SIG-M5 treated with dmso at 0.1 percent for 504 hours (cell line): ENCODE results near the gene PAF1.
"Not testable (repeated sequence)": the region's sequence is repeated elsewhere in the genome, so short reads cannot be mapped to it uniquely, and the experiment has no call there.

Experiments used
- DNase-seq: peaks from one replicate; lab custom pipeline; 2025; ENCODE audit not compliant: unreplicated experiment; lab: John Stamatoyannopoulos, UW

Gene PAF1

DNA sequence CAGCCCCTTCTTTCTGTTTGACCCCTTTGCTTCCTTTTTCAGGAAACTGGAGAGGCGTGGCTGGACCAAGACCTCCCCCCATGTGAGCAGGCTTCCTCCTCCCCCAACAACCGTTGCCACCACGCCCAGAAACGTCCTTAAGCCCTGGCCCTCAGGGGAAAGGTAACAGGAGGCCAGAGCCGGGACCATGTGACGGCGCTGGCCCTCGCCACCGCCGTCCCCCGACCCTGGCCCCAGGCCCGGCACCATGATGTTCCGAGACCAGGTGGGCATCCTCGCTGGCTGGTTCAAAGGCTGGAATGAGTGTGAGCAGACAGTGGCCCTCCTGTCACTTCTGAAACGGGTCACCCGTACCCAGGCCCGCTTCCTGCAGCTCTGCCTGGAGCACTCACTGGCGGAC lies 34.3 kb downstream of the PAF1 start:
- DNase-seq, result no peak

DNA sequence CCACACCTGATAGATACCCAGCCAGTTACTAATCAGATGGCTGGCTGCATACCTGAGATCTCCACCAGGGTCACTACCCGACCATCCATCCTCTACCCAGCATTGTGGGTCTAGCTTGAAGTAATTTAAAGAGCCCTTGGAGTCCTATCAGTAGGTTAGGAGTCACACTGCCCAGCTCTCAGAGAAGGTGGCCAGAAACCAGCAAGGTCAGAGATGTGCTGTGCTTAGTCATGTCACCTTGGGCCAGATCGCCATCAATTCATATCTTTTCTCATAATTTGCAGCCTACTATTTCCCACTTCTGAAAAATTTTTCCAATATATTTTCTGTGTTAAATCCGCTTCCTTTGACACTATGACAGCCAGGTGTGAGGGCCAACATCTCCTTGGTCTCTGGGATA lies 34.8 kb downstream of the PAF1 start:
- no peak for DNase-seq

- DNase-seq, result no peak
Observed at GRCh38 chr19:39355253-39355652, 35.7 kb downstream of the PAF1 start.

- DNase-seq, result no peak
Observed at GRCh38 chr19:39352381-39353255, 38.3 kb downstream of the PAF1 start.

- DNase-seq, result no peak
Observed at GRCh38 chr19:39351537-39352064, 39.3 kb downstream of the PAF1 start.

- no peak for DNase-seq
Observed at GRCh38 chr19:39350156-39350555, 40.8 kb downstream of the PAF1 start.

GRCh38 chr19:39349326-39349725 lies 41.6 kb downstream of the PAF1 start:
- no peak for DNase-seq

DNA sequence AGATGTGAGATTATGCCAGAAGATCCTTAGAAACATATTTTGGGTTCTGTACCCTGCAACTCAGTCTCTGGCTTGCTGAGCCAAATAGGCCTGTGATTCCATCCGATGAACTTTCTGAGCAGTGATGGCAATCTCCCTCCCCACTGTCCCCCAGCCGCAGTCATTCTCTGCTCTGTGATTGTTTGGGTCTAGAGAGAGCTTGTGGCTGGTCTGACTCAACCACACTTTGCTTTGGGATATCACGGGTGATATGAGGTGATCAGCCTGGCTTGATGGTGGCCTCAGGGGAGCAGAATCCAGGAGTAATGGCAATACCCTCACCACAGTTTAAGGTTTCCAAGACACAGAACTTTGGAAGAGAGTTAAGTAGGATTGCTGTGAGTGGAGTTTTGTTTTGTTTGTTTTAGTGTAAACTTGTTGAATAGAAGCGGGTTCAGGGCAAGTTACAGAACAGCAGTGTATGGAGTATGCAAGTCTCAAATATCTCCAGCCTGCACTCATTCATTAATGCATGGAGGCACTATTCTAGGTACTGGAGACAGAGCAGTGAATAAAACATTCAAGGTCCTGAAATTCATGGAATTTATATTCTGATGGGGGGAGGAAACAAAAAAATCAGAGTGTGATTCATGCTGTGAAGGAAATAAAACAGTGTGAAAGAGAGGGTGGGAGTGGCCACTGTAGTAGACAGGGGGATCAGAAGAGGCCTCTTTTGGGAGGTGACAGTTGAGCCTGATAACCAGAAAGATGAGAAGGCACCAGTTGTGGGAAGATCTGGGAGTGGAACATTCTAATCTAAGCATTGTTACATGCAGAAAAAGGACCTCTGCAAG lies 43.4 kb downstream of the PAF1 start:
- DNase-seq, result no peak

- no peak for DNase-seq
Observed at GRCh38 chr19:39345956-39346355, 45.0 kb downstream of the PAF1 start.

GRCh38 chr19:39342647-39343305 lies 48.1 kb downstream of the PAF1 start:
- DNase-seq, result no peak

DNA sequence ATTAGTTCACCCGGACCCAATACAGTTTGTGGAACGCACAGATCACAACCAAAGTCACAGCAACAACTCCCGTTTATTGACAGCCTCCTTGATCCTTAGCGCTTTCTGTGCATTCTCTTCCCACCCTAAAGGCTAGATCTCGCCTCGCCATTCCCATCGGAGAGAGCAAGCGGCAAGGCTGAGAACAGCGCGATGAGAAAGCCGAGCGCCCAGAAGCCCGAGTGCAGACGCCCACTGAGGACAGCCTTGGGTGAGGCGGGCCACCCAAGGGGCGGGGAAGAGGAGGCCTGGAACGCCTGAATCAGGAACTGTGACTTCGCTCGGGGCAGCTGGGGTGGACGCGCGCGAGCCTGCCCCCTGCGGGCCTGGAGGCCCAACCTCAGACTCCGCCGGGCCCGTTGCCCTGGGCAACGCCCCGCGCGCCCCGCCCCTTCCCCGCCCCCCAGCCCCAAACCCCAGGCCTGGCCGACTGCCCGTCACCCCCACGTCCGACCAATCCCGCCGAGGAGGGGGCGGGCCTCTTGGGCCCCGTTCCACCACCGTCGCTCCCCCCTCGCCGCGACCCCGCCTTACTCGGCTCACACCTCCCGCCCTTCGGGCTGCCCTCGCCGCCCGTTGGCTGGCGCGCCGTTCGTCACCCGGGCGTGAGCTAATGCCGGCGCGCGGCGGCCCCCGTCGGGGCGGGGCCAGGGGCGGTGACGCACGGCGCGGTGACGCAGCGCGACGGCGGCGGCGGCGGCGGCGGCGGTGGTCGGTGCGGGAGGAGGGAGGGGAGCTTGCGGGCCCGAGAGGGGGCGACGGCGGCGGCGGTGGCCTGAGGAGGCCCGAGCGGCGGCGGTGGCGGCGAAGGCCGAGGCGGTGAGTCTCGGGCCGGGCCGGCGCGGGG lies 48.9 kb downstream of the PAF1 start, which contains the start of gene SAMD4B:
Gene SAMD4B (plus strand): TSS at position 703 of the 886 bp plus-strand sequence. CDS start 14,473 bp downstream, outside the sequence.
- DNase-seq, result peak; percentile 98

- DNase-seq, result no peak
Observed at GRCh38 chr19:39341129-39341718, 49.7 kb downstream of the PAF1 start.

DNA sequence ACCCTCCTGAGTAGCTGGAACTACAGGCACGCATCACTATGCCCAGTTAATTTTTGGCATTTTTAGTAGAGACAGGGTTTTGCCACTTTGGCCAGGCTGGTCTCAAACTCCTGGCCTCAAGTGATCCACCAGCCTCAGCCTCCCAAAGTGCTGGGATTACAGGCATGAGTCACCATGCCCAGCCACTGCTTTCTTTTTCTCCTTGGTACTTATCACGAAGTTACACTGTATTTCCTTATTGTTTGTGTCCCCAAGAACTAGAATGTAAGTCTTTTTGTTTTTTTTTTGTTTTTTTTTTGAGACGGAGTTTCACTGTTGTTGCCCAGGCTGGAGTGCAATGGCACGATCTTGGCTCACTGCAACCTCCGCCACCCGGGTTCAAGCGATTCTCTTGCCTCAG lies 50.8 kb downstream of the PAF1 start:
- not testable (repeated sequence) for DNase-seq

- DNase-seq, result no peak
Observed at GRCh38 chr19:39339674-39340073, 51.2 kb downstream of the PAF1 start.

DNA sequence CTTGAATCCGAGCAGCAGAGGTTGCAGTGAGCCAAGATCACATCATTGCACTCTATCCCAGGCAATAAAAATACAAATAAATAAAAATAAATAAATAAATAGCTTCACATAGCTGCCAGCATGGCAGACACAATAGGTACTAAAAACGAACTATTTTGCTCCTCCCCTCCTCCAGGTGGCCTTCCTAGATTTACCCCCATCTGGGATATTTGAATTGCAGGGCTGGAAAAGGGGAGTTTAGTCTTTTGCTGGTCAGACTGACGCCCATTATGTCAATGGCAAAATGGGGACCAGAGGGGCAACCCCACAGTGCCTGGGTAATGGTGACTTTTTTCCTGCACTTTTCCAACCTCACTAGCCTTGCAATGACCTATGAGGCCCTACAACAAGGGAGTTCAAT lies 54.4 kb downstream of the PAF1 start:
- no peak for DNase-seq
